ENCODE results near the gene TMEM164. TPM values are rescaled to one million over a fixed set of nuclear protein-coding genes. Genes with fewer than 3 reads are reported as not detected.

TMEM164 gene
- total RNA-seq, 4 donors from 2014 or later = 7.1 to 20.3 (median 13.3) TPM

DNA sequence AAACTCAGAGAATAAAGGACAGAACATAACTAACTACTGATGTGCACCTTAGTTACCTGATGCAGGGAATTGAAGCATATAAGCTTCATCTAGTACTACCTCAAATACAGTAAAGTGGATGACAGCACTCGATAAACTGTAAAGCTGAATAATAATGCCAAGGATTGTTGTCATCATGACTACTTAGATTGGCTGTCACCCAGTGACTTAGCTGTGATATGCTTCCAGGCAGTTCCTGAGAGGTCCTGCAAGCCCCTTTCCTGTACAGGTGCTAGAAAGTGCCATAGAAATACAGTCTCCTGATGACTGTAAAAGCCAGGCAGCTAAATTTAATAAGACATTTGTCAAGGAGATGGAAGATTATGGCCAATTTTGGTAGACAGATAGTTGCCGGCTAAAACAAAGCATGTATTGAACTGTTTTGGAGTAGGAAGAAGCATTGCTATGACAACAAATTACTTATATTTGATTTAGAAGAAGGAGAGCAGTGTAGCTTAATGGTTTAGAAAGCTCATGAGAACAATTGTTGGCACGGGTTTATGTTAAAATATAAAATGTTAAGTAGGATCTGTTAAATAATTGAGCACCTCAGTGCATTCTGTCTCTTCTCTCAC lies 29.7 kb downstream of the TMEM164 start:
- DNase-seq (ENCODE audit: low spot score in 2 of 2) = no peak
- Histone ChIP-seq H3K27me3 (no peaks in the 10 kb centered on the region), H3K36me3 (no peaks in the 10 kb centered on the region), H3K4me1 (no peaks in the 10 kb centered on the region), H3K4me3 (no peak overlapping the region), H3K9me3 (no peaks in the 10 kb centered on the region), H3K27ac (no peak overlapping the region)
- 36 to 40% methylated on average over 3 of the region's 3 CpGs for WGBS, 2 donors
- TF ChIP-seq, protein P1, sequence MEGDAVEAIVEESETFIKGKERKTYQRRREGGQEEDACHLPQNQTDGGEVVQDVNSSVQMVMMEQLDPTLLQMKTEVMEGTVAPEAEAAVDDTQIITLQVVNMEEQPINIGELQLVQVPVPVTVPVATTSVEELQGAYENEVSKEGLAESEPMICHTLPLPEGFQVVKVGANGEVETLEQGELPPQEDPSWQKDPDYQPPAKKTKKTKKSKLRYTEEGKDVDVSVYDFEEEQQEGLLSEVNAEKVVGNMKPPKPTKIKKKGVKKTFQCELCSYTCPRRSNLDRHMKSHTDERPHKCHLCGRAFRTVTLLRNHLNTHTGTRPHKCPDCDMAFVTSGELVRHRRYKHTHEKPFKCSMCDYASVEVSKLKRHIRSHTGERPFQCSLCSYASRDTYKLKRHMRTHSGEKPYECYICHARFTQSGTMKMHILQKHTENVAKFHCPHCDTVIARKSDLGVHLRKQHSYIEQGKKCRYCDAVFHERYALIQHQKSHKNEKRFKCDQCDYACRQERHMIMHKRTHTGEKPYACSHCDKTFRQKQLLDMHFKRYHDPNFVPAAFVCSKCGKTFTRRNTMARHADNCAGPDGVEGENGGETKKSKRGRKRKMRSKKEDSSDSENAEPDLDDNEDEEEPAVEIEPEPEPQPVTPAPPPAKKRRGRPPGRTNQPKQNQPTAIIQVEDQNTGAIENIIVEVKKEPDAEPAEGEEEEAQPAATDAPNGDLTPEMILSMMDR (IDR thresholded peaks at IDR 0.05) = no peak
- TF ChIP-seq POLR2A (IDR thresholded peaks at IDR 0.05) (no peak), EP300 (IDR thresholded peaks at IDR 0.05) (no peak)

DNA sequence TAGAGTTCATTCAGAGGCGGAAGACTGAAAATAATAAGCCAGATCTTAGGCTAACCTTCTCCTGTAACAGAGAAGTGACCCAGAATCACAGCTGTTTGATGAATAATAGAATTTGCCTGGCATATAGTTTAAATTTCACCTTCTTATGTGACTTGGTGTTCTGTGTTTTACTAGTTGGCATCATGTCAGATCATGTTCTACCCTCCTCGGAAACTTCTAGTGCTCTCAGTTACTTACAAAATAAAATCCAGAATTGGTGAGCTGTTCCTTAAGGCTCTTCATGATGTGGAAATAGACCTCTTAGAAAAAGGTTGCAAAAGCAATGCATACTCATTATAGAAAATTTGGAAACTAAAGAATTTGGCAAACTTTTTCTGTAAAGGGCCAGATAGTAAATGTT lies 31.1 kb downstream of the TMEM164 start:
- DNase-seq (ENCODE audit: low spot score in 2 of 2) = no peak
- WGBS, 2 donors = 64 to 75% methylated on average over 2 of the region's 2 CpGs
- Histone ChIP-seq H3K27ac (no peak overlapping the region), H3K4me1 (no peaks in the 10 kb centered on the region), H3K27me3 (no peaks in the 10 kb centered on the region), H3K9me3 (no peaks in the 10 kb centered on the region), H3K4me3 (no peak overlapping the region), H3K36me3 (no peaks in the 10 kb centered on the region)
- TF ChIP-seq, protein P1 (IDR thresholded peaks at IDR 0.05) = no peak
- TF ChIP-seq EP300 (IDR thresholded peaks at IDR 0.05) = no peak
- no peak for TF ChIP-seq POLR2A (IDR thresholded peaks at IDR 0.05)

DNA sequence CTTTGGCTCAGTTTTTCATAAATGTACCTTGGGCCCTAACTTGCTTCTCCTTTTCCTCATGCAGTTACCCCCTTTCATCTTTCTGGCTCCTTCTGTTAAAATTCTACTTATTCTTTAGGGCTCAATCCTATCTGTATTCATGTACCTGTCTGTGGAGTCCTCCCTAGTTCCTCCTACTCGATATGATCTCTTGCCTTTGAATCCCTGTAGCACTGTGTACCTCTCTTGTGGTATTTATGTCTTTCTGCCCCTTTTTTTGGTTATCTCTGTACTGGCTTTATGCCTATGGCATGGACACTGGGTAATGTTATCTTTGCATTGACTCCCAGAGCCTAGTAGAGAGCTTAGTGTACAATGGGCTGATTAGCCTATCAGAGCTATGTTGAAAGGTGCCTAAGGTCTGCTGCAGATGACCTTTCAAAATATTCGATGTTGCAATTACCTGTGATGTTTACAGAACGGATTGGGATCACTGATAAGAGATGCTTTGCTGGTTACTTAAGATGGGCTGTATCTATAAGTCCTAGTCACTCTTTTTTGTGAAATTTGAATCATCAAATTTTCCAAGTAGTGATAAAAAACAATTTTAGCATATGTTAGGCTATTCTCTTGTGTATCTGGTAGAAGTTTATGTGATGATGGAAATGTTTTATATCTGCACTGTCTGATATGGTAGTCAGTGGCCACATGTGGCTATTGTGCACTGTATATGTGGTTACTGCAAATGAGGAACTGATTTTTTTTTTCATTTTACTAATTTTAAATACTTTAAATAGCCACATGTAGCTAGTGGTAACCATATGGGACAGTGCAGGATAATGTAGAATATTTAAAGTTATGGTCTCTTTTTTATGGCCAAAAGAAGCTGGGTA lies 33.5 kb downstream of the TMEM164 start:
- TF ChIP-seq POLR2A (IDR thresholded peaks at IDR 0.05) (no peak), EP300 (IDR thresholded peaks at IDR 0.05) (no peak)
- TF ChIP-seq, protein P1 (IDR thresholded peaks at IDR 0.05) = no peak
- 64 to 82% methylated on average over 3 of the region's 3 CpGs for WGBS, 2 donors

DNA sequence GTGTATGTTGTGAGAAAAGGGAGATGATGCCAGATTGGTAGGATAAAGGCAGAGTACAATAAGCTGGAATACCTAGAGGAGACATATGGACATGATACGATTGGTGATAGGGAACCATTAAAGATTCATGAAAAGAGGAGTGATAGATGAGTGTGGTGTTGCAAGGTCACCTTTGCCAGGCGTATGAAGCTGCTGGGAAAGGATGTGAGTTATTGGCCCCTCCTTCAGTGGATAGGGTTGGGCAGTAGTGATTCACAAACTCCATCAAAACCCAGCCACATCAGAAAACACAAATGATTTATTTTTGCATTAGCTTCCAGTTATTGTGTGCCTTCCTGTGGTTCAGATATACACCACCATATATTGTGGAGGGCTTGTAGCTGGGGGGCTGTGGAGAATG lies 34.3 kb downstream of the TMEM164 start:
- no peak overlapping the region for H3K4me3 ChIP-seq
- H3K27ac ChIP-seq = no peak overlapping the region
- no peak for DNase-seq (ENCODE audit: low spot score in 2 of 2)
- H3K4me1 ChIP-seq = no peaks in the 10 kb centered on the region
- no peaks in the 10 kb centered on the region for H3K36me3 ChIP-seq
- no peak for TF ChIP-seq EP300 (IDR thresholded peaks at IDR 0.05)
- TF ChIP-seq, protein P1 (IDR thresholded peaks at IDR 0.05) = no peak
- TF ChIP-seq POLR2A (IDR thresholded peaks at IDR 0.05) = no peak
- WGBS, 2 donors = 86 to 91% methylated on average over 2 of the region's 2 CpGs
- no peaks in the 10 kb centered on the region for H3K27me3 ChIP-seq
- H3K9me3 ChIP-seq = no peaks in the 10 kb centered on the region

More for the DNA sequence above, 33.5 kb downstream of the TMEM164 start:
- Histone ChIP-seq H3K27ac (no peak overlapping the region), H3K4me3 (no peak overlapping the region), H3K27me3 (no peaks in the 10 kb centered on the region), H3K4me1 (no peaks in the 10 kb centered on the region), H3K9me3 (no peaks in the 10 kb centered on the region), H3K36me3 (no peaks in the 10 kb centered on the region)
- DNase-seq (ENCODE audit: low spot score in 2 of 2) = no peak

DNA sequence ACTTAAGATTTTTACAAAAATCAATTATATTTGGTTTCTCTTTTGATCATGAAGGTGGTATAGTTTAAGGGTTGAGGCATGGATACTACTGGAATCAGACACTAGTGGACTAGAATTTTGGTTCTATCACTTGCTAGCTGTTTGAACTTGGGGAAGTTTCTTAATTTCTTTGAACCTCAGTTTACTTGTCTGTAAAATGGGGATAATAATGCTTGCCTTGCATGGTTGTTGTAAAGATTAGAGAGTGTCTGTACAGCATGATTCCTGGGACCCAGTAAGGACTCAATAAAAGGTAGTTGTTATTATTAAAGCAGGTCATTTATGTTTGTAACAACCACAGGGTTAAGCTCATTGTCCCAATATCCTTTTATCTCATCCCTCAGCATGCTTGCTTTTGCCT lies 36.0 kb downstream of the TMEM164 start:
- no peak for DNase-seq (ENCODE audit: low spot score in 2 of 2)
- no peak overlapping the region for H3K4me3 ChIP-seq
- H3K27me3 ChIP-seq = peaks cover 0 to 11% of the 10 kb centered on the region in 2 donors
- H3K4me1 ChIP-seq = peaks cover 0 to 6% (median 0%) of the 10 kb centered on the region in 4 donors
- TF ChIP-seq POLR2A (IDR thresholded peaks at IDR 0.05) = no peak
- TF ChIP-seq EP300 (IDR thresholded peaks at IDR 0.05) = no peak
- TF ChIP-seq, protein P1 (IDR thresholded peaks at IDR 0.05) = no peak
- no peaks in the 10 kb centered on the region for H3K9me3 ChIP-seq
- no peak overlapping the region for H3K27ac ChIP-seq
- H3K36me3 ChIP-seq = no peaks in the 10 kb centered on the region
